ENCODE results near the gene ZNF195.
"Not testable (repeated sequence)": the region's sequence is repeated elsewhere in the genome, so short reads cannot be mapped to it uniquely, and the experiment has no call there.

The ZNF195 gene

GRCh38 chr11:3398509-3398908, 19.6 kb upstream of the ZNF195 start:
- not testable (repeated sequence) for H3K27me3 ChIP-seq (ENCODE audit: low read depth, low read length); H3K9ac ChIP-seq (ENCODE audit: low read length); H3K79me2 ChIP-seq (ENCODE audit: low read length); H3K36me3 ChIP-seq (replicated peaks; ENCODE audit: low read depth, low read length); H3K4me2 ChIP-seq (ENCODE audit: low read length); H3K9me3 ChIP-seq (ENCODE audit: insufficient read depth, low read length); H4K20me1 ChIP-seq (ENCODE audit: insufficient read depth, low read length); H3K4me1 ChIP-seq (ENCODE audit: low read length); H2AFZ ChIP-seq (ENCODE audit: low read depth, low read length); H3K27ac ChIP-seq (ENCODE audit: low read length); H3K4me3 ChIP-seq (ENCODE audit: low read length)

GRCh38 chr11:3398106-3398505, 19.2 kb upstream of the ZNF195 start:
- H3K4me1 ChIP-seq (ENCODE audit: low read length): not testable (repeated sequence)

GRCh38 chr11:3397210-3397609, 18.3 kb upstream of the ZNF195 start:
- H3K4me3 ChIP-seq (ENCODE audit: low read length); H4K20me1 ChIP-seq (ENCODE audit: insufficient read depth, low read length); H3K9ac ChIP-seq (ENCODE audit: low read length); H3K79me2 ChIP-seq (ENCODE audit: low read length); H3K27me3 ChIP-seq (ENCODE audit: low read depth, low read length); H3K4me2 ChIP-seq (ENCODE audit: low read length); H3K9me3 ChIP-seq (ENCODE audit: insufficient read depth, low read length); H2AFZ ChIP-seq (ENCODE audit: low read depth, low read length); H3K4me1 ChIP-seq (ENCODE audit: low read length); H3K36me3 ChIP-seq (replicated peaks; ENCODE audit: low read depth, low read length); H3K27ac ChIP-seq (ENCODE audit: low read length): not testable (repeated sequence)

More at GRCh38 chr11:3398106-3398505, 19.2 kb upstream of the ZNF195 start:
- H3K27me3 ChIP-seq (ENCODE audit: low read depth, low read length); H3K27ac ChIP-seq (ENCODE audit: low read length); H3K79me2 ChIP-seq (ENCODE audit: low read length); H4K20me1 ChIP-seq (ENCODE audit: insufficient read depth, low read length); H2AFZ ChIP-seq (ENCODE audit: low read depth, low read length); H3K36me3 ChIP-seq (replicated peaks; ENCODE audit: low read depth, low read length); H3K4me2 ChIP-seq (ENCODE audit: low read length); H3K9ac ChIP-seq (ENCODE audit: low read length); H3K9me3 ChIP-seq (ENCODE audit: insufficient read depth, low read length); H3K4me3 ChIP-seq (ENCODE audit: low read length): not testable (repeated sequence)

- H3K36me3 ChIP-seq (replicated peaks; ENCODE audit: low read depth, low read length); H2AFZ ChIP-seq (ENCODE audit: low read depth, low read length); H4K20me1 ChIP-seq (ENCODE audit: insufficient read depth, low read length); H3K9ac ChIP-seq (ENCODE audit: low read length); H3K4me2 ChIP-seq (ENCODE audit: low read length); H3K4me1 ChIP-seq (ENCODE audit: low read length); H3K27me3 ChIP-seq (ENCODE audit: low read depth, low read length); H3K27ac ChIP-seq (ENCODE audit: low read length); H3K4me3 ChIP-seq (ENCODE audit: low read length); H3K79me2 ChIP-seq (ENCODE audit: low read length); H3K9me3 ChIP-seq (ENCODE audit: insufficient read depth, low read length): not testable (repeated sequence)
Observed at GRCh38 chr11:3395468-3395867, 16.5 kb upstream of the ZNF195 start.

- H3K4me1 ChIP-seq (ENCODE audit: low read length); H4K20me1 ChIP-seq (ENCODE audit: insufficient read depth, low read length); H3K9me3 ChIP-seq (ENCODE audit: insufficient read depth, low read length); H3K4me2 ChIP-seq (ENCODE audit: low read length); H3K4me3 ChIP-seq (ENCODE audit: low read length); H3K9ac ChIP-seq (ENCODE audit: low read length); H3K27ac ChIP-seq (ENCODE audit: low read length); H2AFZ ChIP-seq (ENCODE audit: low read depth, low read length); H3K79me2 ChIP-seq (ENCODE audit: low read length); H3K27me3 ChIP-seq (ENCODE audit: low read depth, low read length); H3K36me3 ChIP-seq (replicated peaks; ENCODE audit: low read depth, low read length): not testable (repeated sequence)
Observed at GRCh38 chr11:3394956-3395355, 16.0 kb upstream of the ZNF195 start.

- not testable (repeated sequence) for H3K9me3 ChIP-seq (ENCODE audit: insufficient read depth, low read length); H3K4me3 ChIP-seq (ENCODE audit: low read length); H3K36me3 ChIP-seq (replicated peaks; ENCODE audit: low read depth, low read length); H3K27ac ChIP-seq (ENCODE audit: low read length); H3K4me1 ChIP-seq (ENCODE audit: low read length); H2AFZ ChIP-seq (ENCODE audit: low read depth, low read length); H3K79me2 ChIP-seq (ENCODE audit: low read length); H3K9ac ChIP-seq (ENCODE audit: low read length); H3K27me3 ChIP-seq (ENCODE audit: low read depth, low read length); H3K4me2 ChIP-seq (ENCODE audit: low read length); H4K20me1 ChIP-seq (ENCODE audit: insufficient read depth, low read length)
Observed at GRCh38 chr11:3393450-3393849, 14.5 kb upstream of the ZNF195 start.

- no peak overlapping the region for H3K9ac ChIP-seq (ENCODE audit: low read length)
- no peaks in the 10 kb centered on the region for H4K20me1 ChIP-seq (ENCODE audit: insufficient read depth, low read length)
- H3K36me3 ChIP-seq (replicated peaks; ENCODE audit: low read depth, low read length): peaks cover 4% of the 10 kb centered on the region
- H3K9me3 ChIP-seq (ENCODE audit: insufficient read depth, low read length): no peaks in the 10 kb centered on the region
- H3K27me3 ChIP-seq (ENCODE audit: low read depth, low read length): no peaks in the 10 kb centered on the region
- peaks cover 6% of the 10 kb centered on the region; the same call in 1 of the 2 replicates for H3K4me1 ChIP-seq (ENCODE audit: low read length)
- H3K27ac ChIP-seq (ENCODE audit: low read length): no peak overlapping the region
- H3K4me3 ChIP-seq (ENCODE audit: low read length): no peak overlapping the region
- no peak overlapping the region for H3K4me2 ChIP-seq (ENCODE audit: low read length)
- H3K79me2 ChIP-seq (ENCODE audit: low read length): peaks cover 12% of the 10 kb centered on the region
- no peak for TF ChIP-seq CTCF (IDR thresholded peaks at IDR 0.05; ENCODE audit: low read depth, low read length)
- no peak for TF ChIP-seq EZH2phosphoT487 (IDR thresholded peaks at IDR 0.05; ENCODE audit: low read depth)
- H2AFZ ChIP-seq (ENCODE audit: low read depth, low read length): no peak overlapping the region
Observed at GRCh38 chr11:3382613-3383285, 3.8 kb upstream of the ZNF195 start.
